ENCODE data around the gene ADAM29. TPM values are rescaled to one million over a fixed set of nuclear protein-coding genes. Genes with fewer than 3 reads are reported as not detected.

Gene ADAM29
- total RNA-seq (2021; fragmentation: NEBNext Ultra II Directional; extraction: Animal tissue kit (Norgen Biotek cat#: 25700)) (not detected in 2 replicates), polyA plus RNA-seq (2011; rRNA removed) (0.03 TPM in 1 of 2 replicates, not detected in the other), polyA minus RNA-seq (2011; rRNA and poly(A)+ RNA removed) (not detected in 2 replicates)
- polyA plus RNA-seq (2011; cell fraction: cytosol; rRNA removed) = 0.04 TPM
- 0.07 TPM for polyA plus RNA-seq (2011; cell fraction: nucleus; rRNA removed)
- 0.10 TPM in 1 of 4 replicates, not detected in the others for polyA plus RNA-seq (2012, experiment 1 of 2)
- not detected for polyA plus RNA-seq (2012, experiment 2 of 2)
- polyA plus RNA-seq (2013, experiment 1 of 2) = 0.04 TPM
- polyA plus RNA-seq (2013, experiment 2 of 2) = 0.02 TPM
- not detected for polyA minus RNA-seq (2011; cell fraction: cytosol; rRNA and poly(A)+ RNA removed)
- polyA minus RNA-seq (2011; cell fraction: nucleus; rRNA and poly(A)+ RNA removed) = 0.50 TPM
- long read RNA-seq, experiment 1 = 0 reads
- long read RNA-seq, experiment 2 = 0 reads

DNA sequence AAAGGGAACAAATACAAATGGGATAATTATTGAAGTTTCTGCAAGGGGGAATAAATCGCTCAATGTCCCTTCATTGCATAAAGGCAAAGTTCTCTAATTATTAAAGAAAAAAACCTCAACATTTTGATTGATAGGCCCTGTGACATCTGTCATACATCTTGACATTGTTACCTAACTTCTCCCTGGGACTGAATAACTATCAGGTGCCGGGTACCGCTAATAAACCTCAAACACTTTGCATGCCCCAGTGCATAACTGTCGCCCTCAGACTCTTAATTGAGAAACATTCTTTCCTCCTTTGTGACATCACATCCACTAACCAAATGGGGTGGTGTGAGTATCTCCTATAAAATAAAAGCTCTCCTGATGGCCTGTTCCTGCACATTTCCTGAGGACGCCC, at the start of gene ADAM29:
ADAM29 (plus strand) TSS at position 301 of the 400 bp plus-strand sequence. CDS start 57,168 bp downstream, outside the sequence.
- no peak within 1 kb of the TSS for H2BK15ac ChIP-seq (ENCODE audit: low read length)
- H2BK12ac ChIP-seq (ENCODE audit: low read depth, low read length) = no peak within 1 kb of the TSS
- no peak within 1 kb of the TSS for H4K5ac ChIP-seq (ENCODE audit: insufficient read length, low read depth, low read length)
- no peak within 1 kb of the TSS for H3K9ac ChIP-seq (replicated peaks in 1 of 4; ENCODE audit: extremely low read depth in 1 of 4, low read depth in 3 of 4, low read length in 3 of 4)
- no peak within 1 kb of the TSS for H3K4me2 ChIP-seq (ENCODE audit: insufficient read depth in 1 of 2, low read depth in 2 of 2, low read length in 2 of 2)
- no peaks in the 10 kb centered on the region for H3K4me1 ChIP-seq (replicated peaks in 1 of 4; ENCODE audit: control insufficient read depth in 3 of 4, insufficient read depth in 4 of 4, low read length in 3 of 4)
- no peaks in the 10 kb centered on the region for H3K23me2 ChIP-seq (ENCODE audit: low read depth, low read length)
- POLR2A ChIA-PET (ENCODE audit: partially characterized antibody) = no interaction called here
- no peaks in the 10 kb centered on the region for H3K36me3 ChIP-seq (ENCODE audit: control insufficient read depth in 2 of 4, insufficient read depth in 4 of 4, low read length in 3 of 4)
- DNase-seq (ENCODE audit: low read depth in 1 of 2, low spot score in 2 of 2) (no peak), FAIRE-seq (no peak)
- no peak within 1 kb of the TSS for H3K27ac ChIP-seq (ENCODE audit: low read depth, low read length)
- H3K18ac ChIP-seq (ENCODE audit: extremely low read depth, low read length) = no peak within 1 kb of the TSS
- H2AFZ ChIP-seq (ENCODE audit: low read length) = peak within 1 kb of the TSS; percentile 49; the same call in 1 of the 2 replicates
- H2BK5ac ChIP-seq (ENCODE audit: low read depth, low read length) = no peak within 1 kb of the TSS
- no peaks in the 10 kb centered on the region for H3K79me2 ChIP-seq (ENCODE audit: control insufficient read depth in 1 of 2, insufficient read depth in 2 of 2, low read length in 2 of 2)
- H3K4ac ChIP-seq (replicated peaks; ENCODE audit: insufficient read length, low read depth, low read length) = no peak within 1 kb of the TSS
- no peak within 1 kb of the TSS for H3K56ac ChIP-seq (replicated peaks; ENCODE audit: insufficient read length, low read depth, low read length)
- H2AK5ac ChIP-seq (ENCODE audit: low read depth, low read length) = no peak within 1 kb of the TSS
- no peaks in the 10 kb centered on the region for H3K9me3 ChIP-seq (ENCODE audit: insufficient read depth in 2 of 2, low read depth in 1 of 2, low read length in 1 of 2)
- H3K27me3 ChIP-seq (replicated peaks in 1 of 4; ENCODE audit: control insufficient read depth in 3 of 4, extremely low read depth in 1 of 4, insufficient read depth in 3 of 4, low read length in 3 of 4) = no peaks in the 10 kb centered on the region
- no peak within 1 kb of the TSS for H3K4me3 ChIP-seq (ENCODE audit: extremely low read depth in 1 of 4, insufficient read depth in 2 of 4, low read depth in 3 of 4, low read length in 4 of 4)
- no peak within 1 kb of the TSS for H2BK120ac ChIP-seq (replicated peaks; ENCODE audit: low read depth, low read length)
- H3K14ac ChIP-seq (ENCODE audit: insufficient read length) = no peak within 1 kb of the TSS
- 93% methylated on average over 5 of the region's 5 CpGs; no CpG with 5 or more reads in 1 of the 2 experiments for WGBS, 2 experiments (ENCODE audit: extremely low coverage in 1 of 2, insufficient coverage in 1 of 2, insufficient read length in 1 of 2, insufficient replicate concordance in 2 of 2, low coverage in 1 of 2, low lambda C conversion rate in 2 of 2, missing lambda C conversion rate in 1 of 2)
- H3K23ac ChIP-seq (ENCODE audit: insufficient read length) = no peak within 1 kb of the TSS
- H2BK20ac ChIP-seq (ENCODE audit: low read length) = no peak within 1 kb of the TSS
- no peak within 1 kb of the TSS for H4K8ac ChIP-seq (ENCODE audit: extremely low read depth, insufficient read depth, low read length)
- no peaks in the 10 kb centered on the region for H3K79me1 ChIP-seq (ENCODE audit: low read depth, low read length)
- no peaks in the 10 kb centered on the region for H4K20me1 ChIP-seq (replicated peaks in 1 of 2; ENCODE audit: control insufficient read depth in 1 of 2, insufficient read depth in 2 of 2, low read length in 2 of 2)
- H4K91ac ChIP-seq (replicated peaks; ENCODE audit: insufficient read length, low read length) = no peak within 1 kb of the TSS
- CTCF ChIA-PET (ENCODE audit: partially characterized antibody) = no interaction called here
- TF ChIP-seq HDAC2 (IDR thresholded peaks at IDR 0.05; ENCODE audit: borderline replicate concordance in 1 of 2, low read depth in 2 of 2, low read length in 2 of 2) (no peak), RFX5 (IDR thresholded peaks at IDR 0.05; ENCODE audit: borderline replicate concordance, low read depth, low read length) (no peak), FOSL1 (IDR thresholded peaks at IDR 0.05; ENCODE audit: insufficient read depth, low read depth, low read length) (no peak), ASH2L (IDR thresholded peaks at IDR 0.05; ENCODE audit: low read length) (no peak), YY1 (IDR thresholded peaks at IDR 0.05; ENCODE audit: low read depth, low read length) (no peak), BCL11A (IDR thresholded peaks at IDR 0.05; ENCODE audit: low read depth in 2 of 2, low read length in 2 of 2) (no peak), RXRA (IDR thresholded peaks at IDR 0.05; ENCODE audit: insufficient read depth, low read depth, low read length) (no peak), CEBPB (IDR thresholded peaks at IDR 0.05; ENCODE audit: low read depth, low read length) (no peak), SIN3A (conservative IDR thresholded peaks at IDR 0.05 in 1 of 2, IDR thresholded peaks at IDR 0.05 in 1 of 2; ENCODE audit: low read depth in 1 of 2, low read length in 2 of 2) (no peak), TBP (IDR thresholded peaks at IDR 0.05; ENCODE audit: low read depth, low read length) (no peak), TCF12 (IDR thresholded peaks at IDR 0.05; ENCODE audit: low read depth, low read length) (no peak), SIRT6 (IDR thresholded peaks at IDR 0.05; ENCODE audit: low read length) (no peak), RBBP5 (IDR thresholded peaks at IDR 0.05; ENCODE audit: borderline replicate concordance, low read depth, low read length) (no peak)

All from H1 (cell line).